Duodenal mucosa (tissue), 2 donors: ENCODE measurements around the gene DOCK6.

Experiments used
- H3K27ac ChIP-seq: one replicate; pipeline ENCODE4 v1.7.0; 2013; ENCODE audit warnings: low read depth, low read length
- H3K27me3 ChIP-seq, 2 donors: one replicate each; pipeline ENCODE4 v1.7.0; 2013; ENCODE audit warnings: low read length in 2 of 2, control low read depth in 1 of 2; ENCODE audit not compliant: insufficient read depth in 2 of 2, control insufficient read depth in 1 of 2
- H3K36me3 ChIP-seq, 2 donors: one replicate each; pipeline ENCODE4 v1.7.0; 2013; ENCODE audit warnings: low read length in 2 of 2, control low read depth in 1 of 2; ENCODE audit not compliant: insufficient read depth in 2 of 2, control insufficient read depth in 1 of 2
- H3K4me1 ChIP-seq, 2 donors: one replicate each; pipeline ENCODE4 v1.7.0; 2013; ENCODE audit warnings: low read length in 2 of 2, control low read depth in 1 of 2; ENCODE audit not compliant: insufficient read depth in 2 of 2, control insufficient read depth in 1 of 2
- H3K4me3 ChIP-seq, 2 donors: one replicate each; pipeline ENCODE4 v1.7.0; 2013; ENCODE audit warnings: low read length in 2 of 2, low read depth in 1 of 2
- H3K9ac ChIP-seq, 2 donors: one replicate each; pipeline ENCODE4 v1.7.0; 2013; ENCODE audit warnings: low read length in 2 of 2, low read depth in 1 of 2
- H3K9me3 ChIP-seq, 2 donors: one replicate each; pipeline ENCODE4 v1.7.0; 2013; ENCODE audit warnings: low read length in 2 of 2, control low read depth in 1 of 2; ENCODE audit not compliant: control insufficient read depth in 1 of 2

The DOCK6 gene

DNA sequence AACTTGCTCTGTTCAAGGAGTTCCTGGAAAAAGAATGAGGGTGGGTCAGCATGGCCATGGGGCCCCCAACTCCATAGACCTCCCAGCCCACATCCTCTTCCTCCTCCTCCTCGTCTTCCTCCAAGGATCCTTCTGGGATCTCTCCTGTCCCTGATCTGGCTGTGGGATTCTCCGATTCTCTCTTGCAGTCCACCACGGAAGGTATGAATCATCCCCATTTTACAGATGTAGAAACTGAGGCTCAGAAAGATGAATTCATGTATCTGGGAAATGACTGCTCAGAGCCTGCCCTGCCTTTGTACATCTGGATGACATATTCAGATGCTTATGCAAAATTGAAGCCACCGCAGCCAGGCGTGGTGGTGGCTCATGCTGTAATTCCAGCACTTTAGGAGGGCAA is 62.8 kb downstream of the DOCK6 start:
- Histone ChIP-seq H3K4me1 (peaks cover 5 to 17% of the 10 kb centered on the region in 2 donors), H3K9me3 (no peaks in the 10 kb centered on the region), H3K36me3 (peaks cover 4 to 5% of the 10 kb centered on the region in 2 donors), H3K27me3 (no peaks in the 10 kb centered on the region), H3K9ac (no peak overlapping the region), H3K4me3 (no peak overlapping the region), H3K27ac (no peak overlapping the region)

- Histone ChIP-seq H3K27ac (no peak overlapping the region), H3K4me1 (peaks cover 5 to 17% of the 10 kb centered on the region in 2 donors), H3K27me3 (no peaks in the 10 kb centered on the region), H3K4me3 (no peak overlapping the region), H3K36me3 (peaks cover 5 to 6% of the 10 kb centered on the region in 2 donors), H3K9me3 (no peaks in the 10 kb centered on the region), H3K9ac (no peak overlapping the region)
Measured at GRCh38 chr19:11198769-11199424, 63.4 kb downstream of the DOCK6 start.

DNA sequence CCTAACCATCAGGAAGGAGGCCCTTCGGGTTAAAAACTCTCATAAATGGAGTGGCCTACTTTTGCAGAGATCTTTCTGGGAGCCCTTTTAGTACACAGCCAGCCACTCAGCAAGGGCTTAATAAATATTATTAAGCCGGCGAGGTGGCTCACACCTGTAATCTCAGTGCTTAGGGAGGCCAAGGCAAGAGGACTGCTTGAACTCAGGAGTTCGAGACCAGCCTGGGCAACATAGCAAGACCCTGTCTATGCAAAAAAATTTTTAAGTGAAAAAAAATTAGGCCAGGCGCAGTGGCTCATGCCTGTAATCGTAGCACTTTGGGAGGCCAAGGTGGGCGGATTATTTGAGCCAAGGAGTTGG is 64.2 kb downstream of the DOCK6 start:
- Histone ChIP-seq H3K9me3 (no peaks in the 10 kb centered on the region), H3K4me3 (peak overlapping the region; percentile 45 to 83), H3K4me1 (peaks cover 5 to 17% of the 10 kb centered on the region in 2 donors), H3K27me3 (no peaks in the 10 kb centered on the region), H3K9ac (no peak overlapping the region), H3K27ac (no peak overlapping the region), H3K36me3 (peaks cover 5 to 12% of the 10 kb centered on the region in 2 donors)

GRCh38 chr19:11197291-11198174 is 64.8 kb downstream of the DOCK6 start, which contains the start of gene KANK2:
Gene KANK2, minus strand, starts transcription at chr19:11197545. Its CDS starts 3,034 bp downstream, at chr19:11194511.
- Histone ChIP-seq H3K36me3 (peaks cover 5 to 18% of the 10 kb centered on the region in 2 donors), H3K4me3 (peak within 1 kb of the TSS; percentile 83 to 87), H3K9ac (peak within 1 kb of the TSS; percentile 75 to 84), H3K9me3 (no peaks in the 10 kb centered on the region), H3K27me3 (no peaks in the 10 kb centered on the region), H3K4me1 (peaks cover 5 to 17% of the 10 kb centered on the region in 2 donors), H3K27ac (peak within 1 kb of the TSS; percentile 70)

DNA sequence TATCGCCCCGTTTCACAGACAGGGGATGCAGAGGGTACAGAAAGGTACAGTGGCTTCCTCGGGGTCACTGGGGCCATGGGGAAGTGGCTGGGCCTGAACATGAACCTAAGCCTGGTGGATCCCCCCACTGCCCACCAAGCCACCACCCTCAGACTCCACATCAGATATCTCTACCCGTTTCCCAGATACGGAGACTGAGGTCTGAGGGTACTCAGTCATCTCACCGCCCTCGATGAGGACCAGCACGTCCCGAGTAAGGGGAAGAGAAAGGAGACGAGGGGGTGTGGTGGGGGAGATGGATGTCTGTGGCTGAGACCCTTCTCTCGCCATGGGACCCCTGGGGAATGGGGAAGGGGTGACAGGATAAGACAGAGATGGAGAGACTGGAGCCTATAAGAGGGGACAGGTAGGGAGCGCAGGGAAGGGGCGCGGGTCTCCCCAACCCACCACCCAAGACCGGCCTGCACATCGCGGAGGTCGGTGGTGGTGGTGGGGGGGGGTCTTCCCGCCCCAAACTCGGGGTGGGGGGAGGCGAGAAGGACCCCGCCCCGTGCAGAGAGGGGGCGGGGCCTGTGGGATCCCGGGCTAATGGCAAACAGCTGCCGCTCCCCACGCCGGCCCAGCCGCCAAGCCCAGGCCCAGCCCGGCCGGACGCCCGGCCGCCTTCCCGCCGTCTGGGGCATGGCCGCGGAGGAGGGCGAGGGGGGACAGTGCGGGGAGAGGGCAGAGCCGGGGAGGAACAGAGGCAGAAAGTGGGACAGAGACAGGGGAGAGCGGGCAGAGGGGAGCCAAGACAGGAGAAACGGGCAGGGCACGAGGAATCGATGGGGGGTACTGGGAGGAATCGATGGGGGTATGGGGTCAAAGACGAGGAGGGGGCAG is 65.7 kb downstream of the DOCK6 start:
- H3K4me1 ChIP-seq = peaks cover 5 to 17% of the 10 kb centered on the region in 2 donors
- H3K36me3 ChIP-seq = peaks cover 5 to 18% of the 10 kb centered on the region in 2 donors
- peak overlapping the region; percentile 75 to 84 for H3K9ac ChIP-seq
- peak overlapping the region; percentile 83 to 87 for H3K4me3 ChIP-seq
- peak overlapping the region; percentile 62 for H3K27ac ChIP-seq
- H3K27me3 ChIP-seq = no peaks in the 10 kb centered on the region
- H3K9me3 ChIP-seq = no peaks in the 10 kb centered on the region

GRCh38 chr19:11195681-11196080 is 66.6 kb downstream of the DOCK6 start:
- Histone ChIP-seq H3K36me3 (peaks cover 0 to 18% of the 10 kb centered on the region in 2 donors), H3K4me1 (peaks cover 5 to 17% of the 10 kb centered on the region in 2 donors), H3K27ac (peak overlapping the region; percentile 20), H3K4me3 (peak overlapping the region; percentile 40 to 43), H3K27me3 (no peaks in the 10 kb centered on the region), H3K9me3 (no peaks in the 10 kb centered on the region), H3K9ac (peak overlapping the region in 1 of 2 donors; percentile 32)

DNA sequence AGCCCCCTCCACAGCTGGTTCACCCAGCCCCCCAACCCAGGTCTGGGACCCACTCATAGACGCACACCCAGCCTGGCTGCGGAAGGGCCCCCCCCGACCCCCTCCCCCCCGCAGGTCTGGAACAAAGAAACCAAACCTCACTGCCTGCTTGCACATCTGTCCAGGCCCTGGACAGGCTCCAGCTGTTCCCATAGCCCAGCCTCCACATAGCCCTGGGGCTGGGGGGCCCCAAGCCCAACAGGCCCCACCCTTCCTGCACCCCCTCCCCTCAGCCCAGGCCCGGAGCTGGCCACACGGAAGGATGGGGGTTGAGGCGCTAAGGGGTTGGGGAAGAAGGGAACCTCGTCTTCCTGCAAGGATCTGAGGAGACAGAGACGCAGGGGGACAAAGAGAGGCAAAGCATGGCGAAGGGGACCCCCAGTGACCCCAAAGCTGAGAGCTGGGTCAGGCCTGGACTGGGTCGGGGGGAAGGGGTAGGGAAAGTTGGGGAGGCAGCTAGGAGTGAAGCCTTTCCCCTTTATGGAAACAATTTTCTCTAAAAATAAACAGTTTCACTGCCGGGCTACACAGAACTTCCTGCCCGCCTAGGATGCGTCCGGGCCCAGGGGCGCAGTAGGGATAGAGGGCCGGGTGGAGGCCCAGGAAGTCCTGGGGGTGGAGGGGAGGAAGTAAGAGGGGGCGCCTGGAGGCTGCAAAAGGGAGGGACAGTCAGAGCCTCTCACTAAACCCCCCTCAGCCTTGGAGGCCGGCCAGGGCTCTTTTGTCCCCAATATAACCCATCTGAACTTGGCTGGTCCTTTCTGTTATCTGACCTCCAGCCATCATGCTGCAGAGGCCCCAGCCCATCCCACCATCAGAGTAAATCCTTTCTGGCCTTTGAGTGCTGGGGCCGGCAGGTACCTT is 67.4 kb downstream of the DOCK6 start:
- peak overlapping the region; percentile 18 to 32 for H3K9ac ChIP-seq
- H3K9me3 ChIP-seq = no peaks in the 10 kb centered on the region
- peak overlapping the region; percentile 56 for H3K27ac ChIP-seq
- peak overlapping the region; percentile 40 to 43 for H3K4me3 ChIP-seq
- H3K27me3 ChIP-seq = no peaks in the 10 kb centered on the region
- peaks cover 5 to 17% of the 10 kb centered on the region in 2 donors for H3K4me1 ChIP-seq
- H3K36me3 ChIP-seq = peaks cover 0 to 18% of the 10 kb centered on the region in 2 donors

- Histone ChIP-seq H3K27me3 (no peaks in the 10 kb centered on the region), H3K27ac (peak overlapping the region; percentile 56), H3K9me3 (no peaks in the 10 kb centered on the region), H3K4me3 (no peak overlapping the region), H3K9ac (no peak overlapping the region), H3K36me3 (peaks cover 0 to 17% of the 10 kb centered on the region in 2 donors), H3K4me1 (peaks cover 10 to 21% of the 10 kb centered on the region in 2 donors)
Measured at GRCh38 chr19:11194173-11194572, 68.2 kb downstream of the DOCK6 start.
